Activated CD4-positive, alpha-beta T cell treated with anti-CD3 and anti-CD28 coated beads, Interleukin-2, amount 10 ng/mL, durations not matched to agents 7 days and 5 days (primary cell): ENCODE measurements around the gene SMPDL3B. TPM values are rescaled to one million over a fixed set of nuclear protein-coding genes. Genes with fewer than 3 reads are reported as not detected.
A peak's percentile ranks its signal among the peaks of the same experiment; 100 is the strongest.

ENCODE experiments used
- CTCF ChIA-PET: fragments of 350-600 bp; sonication (Branson Sonifier 250); formaldehyde crosslinking; loops from one replicate; lab custom pipeline; 2021; ENCODE audit warnings: antibody characterized with exemption; lab: Charles Lee
- POLR2A ChIA-PET: fragments of 350-600 bp; sonication (Branson Sonifier 250); formaldehyde crosslinking; loops from one replicate; lab custom pipeline; 2021; ENCODE audit warnings: antibody characterized with exemption; lab: Charles Lee
- DNase-seq: peaks from one replicate; pipeline ENCODE4 v3.0.0-alpha.2; 2020
- H3K27ac Mint-ChIP-seq: one replicate; pipeline ENCODE4 v1.8.0; 2021; ENCODE audit warnings: mild to moderate bottlenecking, moderate library complexity, mixed read lengths
- H3K27me3 Mint-ChIP-seq: one replicate; pipeline ENCODE4 v1.8.0; 2021; ENCODE audit warnings: mixed read lengths
- H3K36me3 Mint-ChIP-seq: one replicate; pipeline ENCODE4 v1.8.0; 2021; ENCODE audit warnings: low read depth, mixed read lengths
- H3K4me1 Mint-ChIP-seq: one replicate; pipeline ENCODE4 v1.8.0; 2021; ENCODE audit warnings: mixed read lengths
- H3K4me3 Mint-ChIP-seq: one replicate; pipeline ENCODE4 v1.8.0; 2021; ENCODE audit warnings: mild to moderate bottlenecking, moderate library complexity, mixed read lengths
- H3K9me3 Mint-ChIP-seq: one replicate; pipeline ENCODE4 v1.8.0; 2021; ENCODE audit warnings: mixed read lengths
- total RNA-seq, 2 experiments: library from RNA; stranded (reverse); gene quantifications; one replicate each; pipeline ENCODE4 v1.2.3, GENCODE V29; 2021

Gene SMPDL3B, protein sequence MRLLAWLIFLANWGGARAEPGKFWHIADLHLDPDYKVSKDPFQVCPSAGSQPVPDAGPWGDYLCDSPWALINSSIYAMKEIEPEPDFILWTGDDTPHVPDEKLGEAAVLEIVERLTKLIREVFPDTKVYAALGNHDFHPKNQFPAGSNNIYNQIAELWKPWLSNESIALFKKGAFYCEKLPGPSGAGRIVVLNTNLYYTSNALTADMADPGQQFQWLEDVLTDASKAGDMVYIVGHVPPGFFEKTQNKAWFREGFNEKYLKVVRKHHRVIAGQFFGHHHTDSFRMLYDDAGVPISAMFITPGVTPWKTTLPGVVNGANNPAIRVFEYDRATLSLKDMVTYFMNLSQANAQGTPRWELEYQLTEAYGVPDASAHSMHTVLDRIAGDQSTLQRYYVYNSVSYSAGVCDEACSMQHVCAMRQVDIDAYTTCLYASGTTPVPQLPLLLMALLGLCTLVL
- total RNA-seq, result under 1 TPM; 0.20 to 0.21 TPM

DNA sequence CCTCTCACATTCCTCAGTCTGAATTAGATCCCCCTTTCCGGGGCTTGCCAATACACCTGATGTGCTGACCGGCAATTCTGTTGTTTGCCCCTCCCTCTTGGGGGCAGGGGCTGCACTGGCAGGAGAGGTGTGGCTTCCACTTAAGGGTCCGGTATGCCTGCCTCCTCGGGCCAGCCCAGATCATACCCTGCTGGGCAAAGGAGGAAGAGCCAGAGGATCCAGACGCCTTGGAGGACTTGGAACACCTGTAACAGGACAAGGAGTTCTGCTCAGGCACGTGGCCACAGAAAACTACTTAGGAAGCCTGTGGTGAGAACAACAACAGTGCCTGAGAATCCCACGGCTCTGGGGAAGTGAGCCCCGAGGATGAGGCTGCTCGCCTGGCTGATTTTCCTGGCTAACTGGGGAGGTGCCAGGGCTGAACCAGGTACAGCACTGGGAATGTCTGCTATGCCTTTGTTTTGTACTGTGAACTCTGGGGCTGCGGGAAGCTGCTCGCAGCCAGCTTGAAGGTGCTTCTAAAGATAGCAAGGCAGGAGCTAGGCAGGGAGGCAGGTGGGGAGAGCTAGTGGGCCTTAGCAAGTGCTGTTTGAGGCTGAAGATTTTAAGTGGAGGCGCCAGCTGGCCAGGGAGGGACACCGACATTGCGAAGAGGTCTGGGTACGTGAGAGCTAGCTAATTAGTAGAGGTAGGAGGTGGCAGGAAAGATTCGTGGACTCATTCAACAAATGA lies at the start of gene SMPDL3B:
TSS of gene SMPDL3B (plus strand) at position 183 of the 732 bp plus-strand sequence. CDS start at position 367, 184 bp downstream.
- Mint-ChIP-seq H3K4me1 (peaks cover 49% of the 10 kb centered on the region), H3K9me3 (peaks cover 3% of the 10 kb centered on the region), H3K4me3 (no peak within 1 kb of the TSS), H3K36me3 (no peaks in the 10 kb centered on the region), H3K27me3 (peaks cover 13% of the 10 kb centered on the region), H3K27ac (peak within 1 kb of the TSS; percentile 7)
- ChIA-PET POLR2A (no interaction called here), CTCF (interaction anchor here (1.6 kb wide), 1 partner anchor 10 kb away, joined by 4 read pairs; no protein-coding TSS in a partner anchor)
- no peak for DNase-seq

DNA sequence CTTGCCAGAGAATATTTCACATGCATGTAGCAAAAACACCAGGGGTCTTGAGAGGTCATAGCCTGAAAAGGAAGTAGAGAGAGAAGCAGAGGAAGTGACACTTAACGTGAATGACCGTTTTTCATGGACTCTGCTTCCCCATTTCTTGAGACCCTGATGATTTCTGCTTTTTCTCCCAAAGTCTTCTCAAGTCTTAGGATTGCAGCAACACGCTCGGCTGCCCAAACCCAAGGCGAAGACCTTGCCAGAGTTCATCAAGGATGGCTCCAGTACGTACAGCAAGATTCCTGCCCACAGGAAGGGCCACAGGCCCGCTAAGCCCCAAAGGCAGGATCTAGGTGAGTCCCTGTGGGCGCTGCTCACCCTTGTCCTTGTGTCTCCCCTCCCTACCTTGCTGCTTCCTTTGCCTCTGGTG lies 49.7 kb upstream of the SMPDL3B start:
- H3K27ac Mint-ChIP-seq, result no peak overlapping the region
- H3K9me3 Mint-ChIP-seq, result no peaks in the 10 kb centered on the region
- no peak for DNase-seq
- CTCF ChIA-PET, result no interaction called here
- peaks cover 54% of the 10 kb centered on the region for H3K36me3 Mint-ChIP-seq
- no peaks in the 10 kb centered on the region for H3K27me3 Mint-ChIP-seq
- POLR2A ChIA-PET, result no interaction called here
- H3K4me3 Mint-ChIP-seq, result no peak overlapping the region
- H3K4me1 Mint-ChIP-seq, result peaks cover 45% of the 10 kb centered on the region

DNA sequence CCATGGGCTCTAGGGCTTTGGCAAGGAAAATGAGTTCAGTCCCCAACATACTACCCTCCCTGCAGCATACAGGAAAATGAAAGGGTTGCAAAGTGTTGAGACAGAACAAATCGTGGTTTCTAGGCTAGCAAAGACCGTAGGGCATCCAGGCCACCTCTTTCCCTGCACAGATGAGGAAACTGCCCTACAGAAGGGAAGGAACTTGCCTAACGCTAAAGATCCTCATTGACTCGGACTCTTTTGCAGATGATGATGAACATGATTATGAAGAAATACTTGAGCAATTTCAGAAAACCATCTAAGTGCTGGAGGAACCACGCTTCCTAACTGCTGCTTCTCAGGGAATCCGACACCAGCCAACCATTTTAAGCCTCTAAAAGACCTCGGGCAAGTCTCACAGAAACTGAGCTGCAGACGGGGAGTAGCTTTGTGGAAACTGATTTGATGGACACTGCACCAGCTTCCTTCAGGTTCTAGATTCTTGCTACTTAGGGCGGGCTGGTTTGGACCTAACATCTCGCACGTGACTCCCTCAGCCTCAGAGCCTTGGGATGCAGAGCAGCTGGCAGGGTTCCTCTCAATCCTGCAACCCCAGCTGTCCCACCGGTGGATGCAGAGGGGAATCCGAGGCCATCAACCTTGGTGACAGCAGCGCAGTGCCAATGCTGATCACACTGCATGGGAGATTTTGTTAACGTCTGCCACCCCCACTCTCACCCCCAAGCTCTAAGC lies 49.0 kb upstream of the SMPDL3B start:
- H3K27ac Mint-ChIP-seq, result peak overlapping the region; percentile 89
- H3K9me3 Mint-ChIP-seq, result no peaks in the 10 kb centered on the region
- H3K27me3 Mint-ChIP-seq, result no peaks in the 10 kb centered on the region
- H3K36me3 Mint-ChIP-seq, result peaks cover 57% of the 10 kb centered on the region
- no peak for DNase-seq
- H3K4me1 Mint-ChIP-seq, result peaks cover 49% of the 10 kb centered on the region
- H3K4me3 Mint-ChIP-seq, result no peak overlapping the region
- ChIA-PET POLR2A (no interaction called here), CTCF (interaction anchor here (1.0 to 2.3 kb wide), 3 partner anchors 8 to 216 kb away, joined by 3 to 6 read pairs (median 4); no protein-coding TSS in a partner anchor)

DNA sequence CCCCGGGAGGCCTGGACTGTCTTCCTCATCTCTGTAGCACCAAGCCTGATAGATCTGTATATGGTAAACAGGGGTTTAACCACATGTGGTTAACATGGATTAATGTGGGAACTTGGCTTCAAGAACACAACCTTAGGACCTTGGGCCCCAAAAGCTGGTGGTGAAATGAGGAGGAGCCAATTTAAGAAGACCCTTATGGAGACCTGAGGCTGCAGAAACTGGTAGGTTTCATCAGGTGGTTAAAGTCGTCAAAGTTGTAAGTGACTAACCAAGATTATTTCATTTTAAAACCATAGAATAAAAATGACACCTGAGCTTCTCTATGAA lies 48.5 kb upstream of the SMPDL3B start:
- H3K27ac Mint-ChIP-seq, result peak overlapping the region; percentile 89
- H3K36me3 Mint-ChIP-seq, result peaks cover 61% of the 10 kb centered on the region
- no peak for DNase-seq
- no peaks in the 10 kb centered on the region for H3K27me3 Mint-ChIP-seq
- POLR2A ChIA-PET, result no interaction called here
- CTCF ChIA-PET, result interaction anchor here (0.7 to 2.3 kb wide), 4 partner anchors 9 to 217 kb away, joined by 3 to 6 read pairs (median 4); no protein-coding TSS in a partner anchor
- peaks cover 54% of the 10 kb centered on the region for H3K4me1 Mint-ChIP-seq
- H3K4me3 Mint-ChIP-seq, result no peak overlapping the region
- H3K9me3 Mint-ChIP-seq, result no peaks in the 10 kb centered on the region

DNA sequence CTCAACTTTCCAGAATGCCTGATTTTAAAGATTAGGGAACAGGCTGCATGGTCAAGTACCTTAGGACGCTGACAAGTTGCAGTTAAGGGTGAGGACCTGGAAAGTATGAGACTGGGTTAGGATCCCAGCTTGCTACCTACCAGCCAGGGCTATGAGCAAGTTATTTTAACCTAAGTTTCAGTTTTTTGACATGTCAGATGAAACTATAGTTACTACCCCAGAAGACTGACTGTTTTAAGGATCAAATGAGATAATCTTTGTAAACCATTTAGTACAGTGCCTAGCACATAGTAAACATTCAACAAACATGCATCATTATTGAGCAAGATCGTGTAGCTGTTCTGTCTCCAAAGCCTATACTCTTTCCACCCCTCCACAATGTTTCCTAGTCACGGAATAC lies 48.1 kb upstream of the SMPDL3B start:
- Mint-ChIP-seq H3K9me3 (no peaks in the 10 kb centered on the region), H3K4me1 (peaks cover 58% of the 10 kb centered on the region), H3K4me3 (peak overlapping the region; percentile 54), H3K36me3 (peaks cover 64% of the 10 kb centered on the region), H3K27me3 (no peaks in the 10 kb centered on the region), H3K27ac (peak overlapping the region; percentile 89)
- no peak for DNase-seq
- ChIA-PET POLR2A (no interaction called here), CTCF (interaction anchor here (0.6 to 2.3 kb wide), 4 partner anchors 9 to 468 kb away, joined by 3 to 6 read pairs (median 4); no protein-coding TSS in a partner anchor)

DNA sequence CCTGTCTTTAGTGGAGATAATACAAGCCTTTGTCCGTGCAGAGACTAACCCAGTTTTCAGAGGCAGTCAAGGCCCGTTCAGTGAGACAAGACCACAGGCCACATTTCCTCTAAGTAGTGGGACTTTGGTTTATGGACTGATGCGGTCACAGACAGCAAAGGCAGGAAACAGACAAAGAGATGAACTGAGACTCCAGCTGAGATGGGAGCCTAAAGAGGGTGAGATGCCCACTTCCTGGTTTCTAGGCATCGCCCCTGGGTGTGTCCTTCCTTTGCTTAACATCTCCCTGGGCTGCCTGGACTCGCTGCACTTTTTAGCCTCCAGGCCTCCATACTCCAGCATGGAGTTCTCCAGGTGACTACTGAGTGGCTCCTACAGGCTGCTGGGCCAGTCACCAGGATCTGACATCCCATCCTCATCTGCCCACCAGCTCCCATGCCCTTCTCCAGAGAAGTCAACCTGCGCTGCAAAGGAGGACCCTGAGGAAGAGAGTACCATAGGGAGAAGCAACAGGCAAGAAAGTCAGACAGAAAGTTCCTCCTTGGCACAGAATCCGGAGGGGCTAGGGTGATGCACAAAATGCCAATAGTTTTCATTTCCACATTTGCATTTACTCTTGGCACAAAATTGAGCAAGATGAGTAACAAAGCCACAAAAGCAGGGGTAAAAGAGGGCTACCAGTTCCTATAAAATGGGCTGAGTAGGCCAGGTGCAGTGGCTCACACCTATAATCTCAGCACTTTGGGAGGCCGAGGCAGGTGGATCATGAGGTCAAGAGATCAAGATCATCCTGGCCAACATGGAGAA lies 47.4 kb upstream of the SMPDL3B start:
- ChIA-PET POLR2A (no interaction called here), CTCF (interaction anchor here (0.6 to 2.3 kb wide), 6 partner anchors 8 to 467 kb away, joined by 3 to 6 read pairs (median 4); no protein-coding TSS in a partner anchor)
- peaks cover 65% of the 10 kb centered on the region for H3K36me3 Mint-ChIP-seq
- H3K9me3 Mint-ChIP-seq, result no peaks in the 10 kb centered on the region
- H3K27me3 Mint-ChIP-seq, result no peaks in the 10 kb centered on the region
- DNase-seq, result peak; percentile 63
- peak overlapping the region; percentile 54 for H3K4me3 Mint-ChIP-seq
- peaks cover 62% of the 10 kb centered on the region for H3K4me1 Mint-ChIP-seq
- H3K27ac Mint-ChIP-seq, result peak overlapping the region; percentile 89

DNA sequence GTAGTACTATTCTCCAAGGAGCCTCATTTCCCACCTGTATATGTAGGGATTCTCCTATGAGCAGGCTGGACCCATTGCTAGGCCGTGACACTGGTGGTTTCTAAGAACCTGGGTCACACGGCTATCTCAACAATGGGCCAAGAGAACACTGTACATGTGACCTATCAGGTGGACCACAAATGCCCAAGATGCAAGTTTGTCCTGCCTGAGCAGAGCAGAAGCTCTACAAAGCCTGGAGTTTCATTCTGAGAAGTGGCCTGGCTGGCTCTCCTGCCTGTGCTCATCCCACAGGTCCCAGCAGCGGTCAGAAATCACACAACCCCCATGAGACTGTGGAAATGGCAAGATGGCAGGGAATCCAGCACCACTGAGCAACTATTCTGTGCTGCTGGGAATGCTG lies 45.3 kb upstream of the SMPDL3B start:
- H3K4me3 Mint-ChIP-seq, result no peak overlapping the region
- H3K27ac Mint-ChIP-seq, result peak overlapping the region; percentile 27
- POLR2A ChIA-PET, result no interaction called here

DNA sequence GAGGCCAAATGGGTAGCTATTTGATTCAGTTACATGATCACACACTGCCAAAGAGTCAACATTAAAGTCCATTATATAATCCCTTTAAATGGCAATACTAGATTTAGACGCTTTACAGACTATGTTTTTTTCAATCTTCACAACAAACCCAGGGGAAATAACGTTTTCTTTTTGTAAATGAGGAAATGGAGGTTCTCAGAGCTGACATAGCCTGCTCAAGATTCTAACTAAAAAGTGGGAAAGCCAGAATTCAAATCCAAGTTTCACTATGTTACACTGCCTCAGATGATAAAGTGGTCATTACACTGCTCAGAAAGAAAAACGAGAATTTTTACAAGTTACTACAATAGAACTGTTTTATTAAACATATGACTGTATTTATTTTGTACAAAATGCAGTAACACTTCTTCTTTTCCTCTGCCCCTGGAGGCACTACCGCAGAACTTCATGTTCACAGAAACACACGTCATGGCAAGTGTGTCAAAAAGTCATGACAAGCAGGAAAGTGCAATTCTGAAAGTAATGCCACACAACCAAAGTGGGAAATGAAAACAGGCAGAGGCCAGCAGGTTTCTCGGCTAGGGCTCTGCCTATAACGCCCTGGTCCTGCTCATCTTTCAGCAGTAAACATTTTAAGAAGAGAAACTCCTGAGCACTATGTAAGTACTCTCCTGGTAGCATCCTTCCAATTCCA lies 43.5 kb upstream of the SMPDL3B start:
- ChIA-PET CTCF (interaction anchor here (0.7 to 1.8 kb wide), 5 partner anchors 12 to 74 kb away, joined by 3 to 6 read pairs (median 4); no protein-coding TSS in a partner anchor), POLR2A (no interaction called here)
- peaks cover 49% of the 10 kb centered on the region for H3K4me1 Mint-ChIP-seq
- H3K9me3 Mint-ChIP-seq, result no peaks in the 10 kb centered on the region
- peaks cover 65% of the 10 kb centered on the region for H3K36me3 Mint-ChIP-seq
- H3K4me3 Mint-ChIP-seq, result no peak overlapping the region
- peak; percentile 22 for DNase-seq
- H3K27me3 Mint-ChIP-seq, result no peaks in the 10 kb centered on the region
- H3K27ac Mint-ChIP-seq, result peak overlapping the region; percentile 63

More for the DNA sequence above, 45.3 kb upstream of the SMPDL3B start:
- CTCF ChIA-PET, result interaction anchor here (1.0 to 1.2 kb wide), 2 partner anchors 16 to 18 kb away, joined by 3 to 4 read pairs; no protein-coding TSS in a partner anchor
- DNase-seq, result no peak
- Mint-ChIP-seq H3K36me3 (peaks cover 72% of the 10 kb centered on the region), H3K9me3 (no peaks in the 10 kb centered on the region), H3K27me3 (no peaks in the 10 kb centered on the region), H3K4me1 (peaks cover 65% of the 10 kb centered on the region)

DNA sequence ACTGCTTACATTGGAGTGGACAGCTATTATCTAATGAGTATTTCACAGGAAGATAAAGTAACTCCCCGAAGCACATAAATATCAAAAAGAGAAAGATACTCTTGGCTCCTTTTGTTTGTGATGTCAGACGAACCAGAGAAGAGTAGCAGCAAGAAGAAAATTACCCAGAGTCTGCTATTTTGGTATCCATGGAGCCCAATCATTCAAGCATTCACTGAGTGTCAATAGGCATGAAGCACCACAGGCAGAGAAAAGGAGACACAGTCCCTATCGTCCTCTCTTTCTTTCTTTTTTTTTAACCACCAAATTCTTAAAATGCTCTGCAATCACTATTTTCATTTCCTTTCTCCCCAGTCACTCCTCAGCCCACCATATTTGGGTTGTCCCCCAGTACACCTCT lies 40.3 kb upstream of the SMPDL3B start:
- POLR2A ChIA-PET, result no interaction called here
- peaks cover 52% of the 10 kb centered on the region for H3K36me3 Mint-ChIP-seq
- CTCF ChIA-PET, result interaction anchor here (0.8 to 1.8 kb wide), 3 partner anchors 11 to 28 kb away, joined by 3 to 4 read pairs (median 4); no protein-coding TSS in a partner anchor

DNA sequence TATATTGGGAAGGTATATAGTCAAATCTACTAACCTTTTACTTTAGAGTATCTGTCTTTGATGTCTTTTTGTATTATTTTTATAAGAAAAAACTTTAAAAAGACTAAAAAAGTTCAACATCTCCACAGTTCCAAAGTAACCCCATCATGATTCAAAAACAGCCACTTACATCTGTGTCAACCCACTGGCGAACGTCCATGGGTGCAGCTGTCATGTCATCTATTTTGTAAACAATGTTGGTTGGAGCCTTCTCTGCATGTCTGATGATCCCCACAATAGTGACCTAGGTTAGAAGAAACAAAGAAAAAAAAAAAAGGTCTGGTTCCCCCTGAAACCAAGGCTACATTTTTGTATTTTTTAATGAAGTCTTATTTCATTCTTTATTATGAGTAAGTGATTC lies 28.0 kb upstream of the SMPDL3B start:
- Mint-ChIP-seq H3K27me3 (no peaks in the 10 kb centered on the region), H3K4me3 (no peak overlapping the region), H3K27ac (no peak overlapping the region), H3K9me3 (no peaks in the 10 kb centered on the region), H3K4me1 (peaks cover 9% of the 10 kb centered on the region), H3K36me3 (peaks cover 48% of the 10 kb centered on the region)
- DNase-seq, result no peak
- ChIA-PET CTCF (interaction anchor here (0.7 kb wide), 1 partner anchor 13 kb away, joined by 3 read pairs; no protein-coding TSS in a partner anchor), POLR2A (no interaction called here)

More for the DNA sequence above, 40.3 kb upstream of the SMPDL3B start:
- peak overlapping the region; percentile 31 for H3K27ac Mint-ChIP-seq
- H3K4me1 Mint-ChIP-seq, result peaks cover 24% of the 10 kb centered on the region
- no peaks in the 10 kb centered on the region for H3K9me3 Mint-ChIP-seq
- no peak overlapping the region for H3K4me3 Mint-ChIP-seq
- no peak for DNase-seq
- no peaks in the 10 kb centered on the region for H3K27me3 Mint-ChIP-seq

DNA sequence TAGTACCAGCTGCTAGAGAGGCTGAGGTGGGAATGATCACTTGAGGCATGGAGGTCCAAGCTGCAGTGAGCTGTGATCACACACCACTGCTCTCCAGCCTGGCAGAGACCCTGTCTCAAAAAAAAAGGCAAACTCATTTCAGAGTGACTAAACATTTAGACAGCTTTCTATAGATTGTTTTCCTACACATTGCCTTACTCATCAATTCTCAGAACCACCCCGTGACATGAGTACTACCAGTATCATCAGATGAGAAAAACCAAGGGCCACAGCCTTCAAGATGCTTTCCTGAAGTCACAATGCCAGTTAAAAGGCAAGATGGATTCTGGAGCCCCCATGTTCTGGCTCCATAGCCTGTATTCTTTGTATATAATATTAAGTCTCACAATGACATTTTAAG lies 22.4 kb upstream of the SMPDL3B start:
- peak overlapping the region; percentile 33 for H3K27ac Mint-ChIP-seq
- CTCF ChIA-PET, result interaction anchor here (0.5 to 1.6 kb wide), 7 partner anchors 12 to 1616 kb away, joined by 3 to 5 read pairs (median 4); no protein-coding TSS in a partner anchor
- POLR2A ChIA-PET, result no interaction called here
- no peak for DNase-seq
- H3K36me3 Mint-ChIP-seq, result peaks cover 35% of the 10 kb centered on the region
- H3K27me3 Mint-ChIP-seq, result peaks cover under 1% of the 10 kb centered on the region
- H3K4me3 Mint-ChIP-seq, result peak overlapping the region; percentile 32
- H3K4me1 Mint-ChIP-seq, result peaks cover 26% of the 10 kb centered on the region
- H3K9me3 Mint-ChIP-seq, result peaks cover 5% of the 10 kb centered on the region
